NT2/D1 (cell line): ENCODE measurements around the gene SCGB1D2.

Experiments used
- SUZ12 ChIP-seq: IDR thresholded peaks from 2 replicates; pipeline ENCODE4 v1.6.1; 2011; ENCODE audit not compliant: insufficient read length, insufficient read depth; ENCODE audit errors: extremely low read depth
- YY1 ChIP-seq: IDR thresholded peaks from 2 replicates; pipeline ENCODE4 v1.6.1; 2011; ENCODE audit not compliant: insufficient read length, insufficient read depth

GRCh38 chr11:62251698-62252097, 9.7 kb downstream of the SCGB1D2 start:
- TF ChIP-seq YY1 (no peak), SUZ12 (no peak)
